ENCODE measurements around the gene ZNF554. TPM values are rescaled to one million over a fixed set of nuclear protein-coding genes. Genes with fewer than 3 reads are reported as not detected.

Gene ZNF554
- total RNA-seq, 4 donors from 2014 or later: 2.4 to 7.0 (median 3.0) TPM

GRCh38 chr19:2777952-2778683 lies 41.5 kb upstream of the ZNF554 start:
- TF ChIP-seq CTCF (IDR thresholded peaks at IDR 0.05; ENCODE audit: low read depth): no peak

- no peak for TF ChIP-seq CTCF (IDR thresholded peaks at IDR 0.05; ENCODE audit: low read depth)
Measured at GRCh38 chr19:2779121-2779740, 40.4 kb upstream of the ZNF554 start.

GRCh38 chr19:2780284-2780683 lies 39.4 kb upstream of the ZNF554 start:
- no peak for TF ChIP-seq CTCF (IDR thresholded peaks at IDR 0.05; ENCODE audit: low read depth)

- TF ChIP-seq CTCF (IDR thresholded peaks at IDR 0.05; ENCODE audit: low read depth): no peak
Measured at GRCh38 chr19:2782329-2782935, 37.2 kb upstream of the ZNF554 start.

- TF ChIP-seq CTCF (IDR thresholded peaks at IDR 0.05; ENCODE audit: low read depth): no peak
Measured at GRCh38 chr19:2782936-2783780, 36.5 kb upstream of the ZNF554 start, which contains the start of gene SGTA. SGTA (minus strand) TSS chr19:2783273; CDS start chr19:2769068, 14,205 bp downstream.

GRCh38 chr19:2783781-2784145 lies 35.9 kb upstream of the ZNF554 start:
- TF ChIP-seq CTCF (IDR thresholded peaks at IDR 0.05; ENCODE audit: low read depth): no peak

Measured in subcutaneous adipose tissue (tissue), 4 donors.